ENCODE data around the gene CNTFR. TPM values are rescaled to one million over a fixed set of nuclear protein-coding genes. Genes with fewer than 3 reads are reported as not detected.
"Not testable (repeated sequence)": the region's sequence is repeated elsewhere in the genome, so short reads cannot be mapped to it uniquely, and the experiment has no call there.

The CNTFR gene
- not detected for total RNA-seq
- not detected for polyA plus RNA-seq

GRCh38 chr9:34589636-34590380, at the start of gene CNTFR:
TSS of gene CNTFR (minus strand) at chr9:34589724. CDS start at chr9:34568981, 20,743 bp downstream.
- no peaks in the 10 kb centered on the region for H3K9me3 Mint-ChIP-seq
- ChIA-PET POLR2A (no interaction called here), CTCF (no interaction called here)
- no peak within 1 kb of the TSS for H3K27ac ChIP-seq (ENCODE audit: low read depth, low read length)
- H3K36me3 ChIP-seq (ENCODE audit: insufficient read depth, low read length): no peaks in the 10 kb centered on the region
- peaks cover 0 to 3% (median 0%) of the 10 kb centered on the region in 3 donors for H3K36me3 Mint-ChIP-seq
- peak within 1 kb of the TSS; percentile 67 to 89 (median 80) for H3K4me3 Mint-ChIP-seq
- H3K4me1 Mint-ChIP-seq: peaks cover 17 to 40% (median 23%) of the 10 kb centered on the region in 3 donors
- H3K9me3 ChIP-seq (ENCODE audit: low read length): no peaks in the 10 kb centered on the region
- H3K27me3 Mint-ChIP-seq: peaks cover 71 to 87% of the 10 kb centered on the region in 2 donors
- H3K27me3 ChIP-seq (ENCODE audit: insufficient read depth, low read length, poor library complexity, severe bottlenecking): peaks cover 71% of the 10 kb centered on the region
- H3K4me3 ChIP-seq (ENCODE audit: low read length): peak within 1 kb of the TSS; percentile 66
- H3K4me1 ChIP-seq (ENCODE audit: insufficient read depth, low read length): peaks cover 15% of the 10 kb centered on the region
- no peak for DNase-seq
- peak within 1 kb of the TSS in 2 of 8 donors; percentile 42 to 62 for H3K27ac Mint-ChIP-seq

GRCh38 chr9:34639322-34639721, 49.8 kb upstream of the CNTFR start:
- not testable (repeated sequence) for DNase-seq

GRCh38 chr9:34638138-34638445, 48.6 kb upstream of the CNTFR start:
- peaks cover 0 to 21% (median 0%) of the 10 kb centered on the region in 3 donors for H3K36me3 Mint-ChIP-seq
- peak overlapping the region; percentile 83 to 94 (median 88) for H3K4me3 Mint-ChIP-seq
- H3K9me3 Mint-ChIP-seq: no peaks in the 10 kb centered on the region
- H3K9me3 ChIP-seq (ENCODE audit: low read length): no peaks in the 10 kb centered on the region
- H3K27me3 ChIP-seq (ENCODE audit: insufficient read depth, low read length, poor library complexity, severe bottlenecking): no peaks in the 10 kb centered on the region
- peaks cover 37 to 40% (median 37%) of the 10 kb centered on the region in 3 donors for H3K4me1 Mint-ChIP-seq
- peaks cover 22% of the 10 kb centered on the region for H3K4me1 ChIP-seq (ENCODE audit: insufficient read depth, low read length)
- peak overlapping the region; percentile 41 for H3K27ac ChIP-seq (ENCODE audit: low read depth, low read length)
- peak overlapping the region; percentile 90 for H3K4me3 ChIP-seq (ENCODE audit: low read length)
- H3K36me3 ChIP-seq (ENCODE audit: insufficient read depth, low read length): peaks cover 6% of the 10 kb centered on the region
- POLR2A ChIA-PET: interaction anchor here (1.0 to 3.8 kb wide), 8 partner anchors 9 to 179 kb away, joined by 3 to 66 read pairs (median 7); partner anchors contain the start of genes DCTN3, DNAI1, FAM219A and GALT
- H3K27me3 Mint-ChIP-seq: no peaks in the 10 kb centered on the region
- DNase-seq: no peak
- H3K27ac Mint-ChIP-seq: peak overlapping the region; percentile 83 to 97 (median 96)
- CTCF ChIA-PET: interaction anchor here (0.9 to 9.5 kb wide), 13 partner anchors 8 to 273 kb away, joined by 3 to 141 read pairs (median 6); partner anchors contain the start of genes ARID3C, DCTN3, GALT and RPP25L

More at GRCh38 chr9:34639322-34639721, 49.8 kb upstream of the CNTFR start:
- H3K27me3 ChIP-seq (ENCODE audit: insufficient read depth, low read length, poor library complexity, severe bottlenecking); H3K27me3 Mint-ChIP-seq; H3K27ac ChIP-seq (ENCODE audit: low read depth, low read length); H3K9me3 Mint-ChIP-seq; H3K36me3 ChIP-seq (ENCODE audit: insufficient read depth, low read length); H3K4me3 Mint-ChIP-seq; H3K4me3 ChIP-seq (ENCODE audit: low read length); H3K9me3 ChIP-seq (ENCODE audit: low read length): not testable (repeated sequence)
- peaks cover 0 to 20% (median 0%) of the 10 kb centered on the region in 3 donors for H3K36me3 Mint-ChIP-seq
- H3K27ac Mint-ChIP-seq: peak overlapping the region in 1 of 8 donors; percentile 97
- ChIA-PET POLR2A (interaction anchor here (2.7 kb wide), 1 partner anchor 27 kb away, joined by 13 read pairs; the partner anchor contains the start of gene RPP25L), CTCF (interaction anchor here (0.7 to 9.5 kb wide), 4 partner anchors 7 to 76 kb away, joined by 3 to 141 read pairs (median 56); partner anchors contain the start of genes DCTN3, GALT and RPP25L)
- H3K4me1 ChIP-seq (ENCODE audit: insufficient read depth, low read length): peaks cover 22% of the 10 kb centered on the region
- H3K4me1 Mint-ChIP-seq: peaks cover 30 to 34% (median 31%) of the 10 kb centered on the region in 3 donors

GRCh38 chr9:34637356-34638137, 48.0 kb upstream of the CNTFR start, which contains the start of gene SIGMAR1:
TSS of gene SIGMAR1 (minus strand) at chr9:34637787. CDS start at chr9:34637697, 90 bp downstream.
- Mint-ChIP-seq H3K4me1 (peaks cover 37 to 40% (median 37%) of the 10 kb centered on the region in 3 donors), H3K27me3 (no peaks in the 10 kb centered on the region), H3K36me3 (peaks cover 0 to 21% (median 0%) of the 10 kb centered on the region in 3 donors), H3K9me3 (no peaks in the 10 kb centered on the region), H3K4me3 (peak within 1 kb of the TSS; percentile 83 to 94 (median 88)), H3K27ac (peak within 1 kb of the TSS; percentile 83 to 97 (median 96))
- ChIA-PET POLR2A (interaction anchor here (0.6 to 3.8 kb wide), 11 partner anchors 10 to 1010 kb away, joined by 3 to 66 read pairs (median 5); partner anchors contain the start of genes DCTN3, DNAI1, FAM219A and GALT), CTCF (interaction anchor here (1.0 to 9.5 kb wide), 13 partner anchors 8 to 272 kb away, joined by 3 to 141 read pairs (median 6); partner anchors contain the start of genes ARID3C, DCTN3, GALT and RPP25L)
- Histone ChIP-seq H3K27me3 (ENCODE audit: insufficient read depth, low read length, poor library complexity, severe bottlenecking) (no peaks in the 10 kb centered on the region), H3K4me3 (ENCODE audit: low read length) (peak within 1 kb of the TSS; percentile 90), H3K36me3 (ENCODE audit: insufficient read depth, low read length) (peaks cover 6% of the 10 kb centered on the region), H3K4me1 (ENCODE audit: insufficient read depth, low read length) (peaks cover 22% of the 10 kb centered on the region), H3K9me3 (ENCODE audit: low read length) (no peaks in the 10 kb centered on the region), H3K27ac (ENCODE audit: low read depth, low read length) (peak within 1 kb of the TSS; percentile 41)
- peak; percentile 90 to 95 (median 94) for DNase-seq

GRCh38 chr9:34636791-34637355, 47.3 kb upstream of the CNTFR start:
- H3K4me3 Mint-ChIP-seq: peak overlapping the region; percentile 83 to 94 (median 88)
- peaks cover 22% of the 10 kb centered on the region for H3K4me1 ChIP-seq (ENCODE audit: insufficient read depth, low read length)
- no peaks in the 10 kb centered on the region for H3K9me3 ChIP-seq (ENCODE audit: low read length)
- peaks cover 37 to 40% (median 37%) of the 10 kb centered on the region in 3 donors for H3K4me1 Mint-ChIP-seq
- no peaks in the 10 kb centered on the region for H3K27me3 ChIP-seq (ENCODE audit: insufficient read depth, low read length, poor library complexity, severe bottlenecking)
- H3K9me3 Mint-ChIP-seq: no peaks in the 10 kb centered on the region
- H3K36me3 ChIP-seq (ENCODE audit: insufficient read depth, low read length): peaks cover 6% of the 10 kb centered on the region
- DNase-seq: no peak
- ChIA-PET CTCF (interaction anchor here (0.6 to 9.5 kb wide), 12 partner anchors 9 to 272 kb away, joined by 3 to 141 read pairs (median 5); partner anchors contain the start of genes DCTN3, GALT and RPP25L), POLR2A (interaction anchor here (0.6 to 3.8 kb wide), 8 partner anchors 10 to 1010 kb away, joined by 3 to 66 read pairs (median 7); partner anchors contain the start of genes DCTN3, DNAI1, FAM219A and GALT)
- H3K4me3 ChIP-seq (ENCODE audit: low read length): peak overlapping the region; percentile 90
- peak overlapping the region; percentile 41 for H3K27ac ChIP-seq (ENCODE audit: low read depth, low read length)
- no peaks in the 10 kb centered on the region for H3K27me3 Mint-ChIP-seq
- peaks cover 0 to 21% (median 0%) of the 10 kb centered on the region in 3 donors for H3K36me3 Mint-ChIP-seq
- H3K27ac Mint-ChIP-seq: peak overlapping the region; percentile 67 to 97 (median 86)

GRCh38 chr9:34635556-34635955, 46.0 kb upstream of the CNTFR start:
- H3K4me1 Mint-ChIP-seq: peaks cover 37 to 40% (median 37%) of the 10 kb centered on the region in 3 donors

More at GRCh38 chr9:34635556-34635955, 46.0 kb upstream of the CNTFR start:
- Histone ChIP-seq H3K9me3 (ENCODE audit: low read length) (no peaks in the 10 kb centered on the region), H3K36me3 (ENCODE audit: insufficient read depth, low read length) (peaks cover 6% of the 10 kb centered on the region), H3K27ac (ENCODE audit: low read depth, low read length) (no peak overlapping the region), H3K4me3 (ENCODE audit: low read length) (no peak overlapping the region), H3K27me3 (ENCODE audit: insufficient read depth, low read length, poor library complexity, severe bottlenecking) (no peaks in the 10 kb centered on the region), H3K4me1 (ENCODE audit: insufficient read depth, low read length) (peaks cover 22% of the 10 kb centered on the region)
- Mint-ChIP-seq H3K27ac (peak overlapping the region in 2 of 8 donors; percentile 48 to 67), H3K4me3 (peak overlapping the region in 6 of 7 donors; percentile 23 to 63 (median 29)), H3K9me3 (no peaks in the 10 kb centered on the region), H3K27me3 (peaks cover under 1 to 3% of the 10 kb centered on the region in 2 donors), H3K36me3 (peaks cover 0 to 21% (median 0%) of the 10 kb centered on the region in 3 donors)
- CTCF ChIA-PET: interaction anchor here (1.2 to 9.5 kb wide), 12 partner anchors 11 to 232 kb away, joined by 3 to 141 read pairs (median 12); partner anchors contain the start of genes CCL27, DCTN3, GALT and RPP25L
- DNase-seq: no peak
- POLR2A ChIA-PET: interaction anchor here (2.8 to 3.8 kb wide), 2 partner anchors 12 to 15 kb away, joined by 12 to 66 read pairs; partner anchors contain the start of genes DCTN3 and GALT

Measured in CD8-positive, alpha-beta memory T cell (primary cell).